ENCODE results near the gene HECTD3.

- TF ChIP-seq HMGN3 (IDR thresholded peaks at IDR 0.05; ENCODE audit: borderline replicate concordance, extremely low read depth, insufficient read length, low read depth, low read length) = no peak
- no peak for TF ChIP-seq EZH2 (IDR thresholded peaks at IDR 0.05; ENCODE audit: borderline replicate concordance, low read depth, low read length)
- no peak; the same call in 1 of the 2 replicates for TF ChIP-seq MYC (IDR thresholded peaks at IDR 0.05; ENCODE audit: low read depth, low read length)
- TF ChIP-seq MYC (CRISPR knock-in tag; IDR thresholded peaks at IDR 0.05; ENCODE audit: borderline replicate concordance, low read depth) = 0 out of 2 replicates have a peak, but pooled peaks have one; percentile 41
- no peak for TF ChIP-seq CTCF (IDR thresholded peaks at IDR 0.05 in 2 of 3, conservative IDR thresholded peaks at IDR 0.05 in 1 of 3; ENCODE audit: insufficient read depth in 2 of 3, low read depth in 1 of 3, low read length in 3 of 3)
- no peak for TF ChIP-seq NRF1 (conservative IDR thresholded peaks at IDR 0.05 in 1 of 2, IDR thresholded peaks at IDR 0.05 in 1 of 2)
- no peak for TF ChIP-seq FOXO4 (CRISPR knock-in tag; IDR thresholded peaks at IDR 0.05)
- TF ChIP-seq HDAC3 (IDR thresholded peaks at IDR 0.05; ENCODE audit: borderline replicate concordance, partially characterized antibody) = peak; percentile 93
- TF ChIP-seq, protein P1, sequence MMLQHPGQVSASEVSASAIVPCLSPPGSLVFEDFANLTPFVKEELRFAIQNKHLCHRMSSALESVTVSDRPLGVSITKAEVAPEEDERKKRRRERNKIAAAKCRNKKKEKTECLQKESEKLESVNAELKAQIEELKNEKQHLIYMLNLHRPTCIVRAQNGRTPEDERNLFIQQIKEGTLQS (IDR thresholded peaks at IDR 0.05) = no peak
- TF ChIP-seq, protein P1 (CRISPR knock-in tag; conservative IDR thresholded peaks at IDR 0.05) = no peak
- no peak for TF ChIP-seq SP1 (CRISPR knock-in tag; IDR thresholded peaks at IDR 0.05)
- peak; percentile 60; the same call in 1 of the 2 replicates for TF ChIP-seq NBN (IDR thresholded peaks at IDR 0.05; ENCODE audit: low read depth)
- no peak for TF ChIP-seq CBX8 (IDR thresholded peaks at IDR 0.05; ENCODE audit: borderline replicate concordance, extremely low read depth, low read depth, low read length, poor library complexity, severe bottlenecking)
These were observed 27.7 kb upstream of the HECTD3 start for GRCh38 chr1:45038661-45039364.
